HepG2 (cell line): ENCODE results near the gene OR10V1. TPM values are rescaled to one million over a fixed set of nuclear protein-coding genes. Genes with fewer than 3 reads are reported as not detected.

Source experiments
- ATAC-seq: fragments of 200-7000 bp; cut with Tn5 transposase; 3 replicates; pipeline ENCODE4 v1.9.1; 2020; ENCODE audit warnings: mild to moderate bottlenecking, moderate library complexity
- BruUV-seq: library from RNA; stranded (reverse); fragments of 400-500 nt; replicated peaks from 2 replicates; lab custom pipeline; 2021; lab: Mats Ljungman, UMichigan
- CTCF ChIA-PET: fragments of 300-600 bp; formaldehyde crosslinking; extraction: SDS; loops from one replicate; lab custom pipeline; 2021; ENCODE audit warnings: low total read pairs, inconsistent platforms, low intra/inter-chr PET ratio; lab: Yijun Ruan, JAX
- POLR2A ChIA-PET: fragments of 350-600 bp; sonication (Branson Sonifier 250); formaldehyde crosslinking; loops from one replicate; lab custom pipeline; 2020; ENCODE audit warnings: antibody characterized with exemption, inconsistent platforms; lab: Yijun Ruan, JAX
- DNase-seq: peaks from one replicate; pipeline ENCODE4 v3.0.0-alpha.2; 2015; ENCODE audit warnings: low spot score
- FAIRE-seq: peaks from 3 replicates; lab custom pipeline; 2011; peaks lifted over from hg19 to GRCh38; lab: Jason Lieb, UNC
- H2AFZ ChIP-seq: one replicate; pipeline ENCODE4 v1.6.1; 2011; ENCODE audit warnings: low read length, inconsistent platforms
- H3K27ac ChIP-seq: fragments of 300-600 bp; 3 replicates; pipeline ENCODE4 v1.8.0; 2011; ENCODE audit warnings: mixed run types, mild to moderate bottlenecking, mixed read lengths, low read length, inconsistent platforms; ENCODE audit not compliant: insufficient read depth; ENCODE audit errors: extremely low read length
- H3K27me3 ChIP-seq, 2 experiments: fragments of 200-600 bp in 1 of 2; 2 replicates in 1 of 2; 3 replicates in 1 of 2; pipeline versions ENCODE4 v1.6.0 to v1.8.0; 2011; ENCODE audit warnings: low read length in 2 of 2, mild to moderate bottlenecking in 2 of 2, moderate library complexity in 2 of 2, inconsistent platforms in 1 of 2; ENCODE audit not compliant: insufficient read depth in 2 of 2, control insufficient read depth in 1 of 2
- H3K36me3 ChIP-seq, 2 experiments: fragments of 200-600 bp in 1 of 2; replicated peaks in 1 of 2; 2 replicates in 1 of 2; 3 replicates in 1 of 2; pipeline versions ENCODE4 v1.5.1 to v1.8.0; 2011; ENCODE audit warnings: low read length in 2 of 2, inconsistent platforms in 1 of 2; ENCODE audit not compliant: insufficient read depth in 2 of 2, control insufficient read depth in 1 of 2
- H3K4me1 ChIP-seq: 2 replicates; pipeline ENCODE4 v1.5.1; 2012; ENCODE audit warnings: low read length, inconsistent platforms; ENCODE audit not compliant: insufficient read depth
- H3K4me2 ChIP-seq: 2 replicates; pipeline ENCODE4 v1.6.0; 2011; ENCODE audit warnings: low read depth, low read length, inconsistent platforms
- H3K4me3 ChIP-seq, 3 experiments: fragments of 200-600 bp in 1 of 3; sonication (generic), shearing (Covaris generic) in 1 of 3; replicated peaks in 1 of 3; 2 replicates each; pipeline ENCODE4 v1.5.1; 2011 to 2016; ENCODE audit warnings: low read length in 3 of 3, inconsistent platforms in 2 of 3, low read depth in 2 of 3, mild to moderate bottlenecking in 2 of 3, control low read depth in 1 of 3, mixed read lengths in 1 of 3; ENCODE audit not compliant: insufficient read depth in 1 of 3
- H3K79me2 ChIP-seq: one replicate; pipeline ENCODE4 v1.6.1; 2011; ENCODE audit warnings: low read length, inconsistent platforms; ENCODE audit not compliant: insufficient read depth
- H3K9ac ChIP-seq: 2 replicates; pipeline ENCODE4 v1.6.0; 2011; ENCODE audit warnings: mild to moderate bottlenecking, low read depth, low read length, inconsistent platforms; ENCODE audit not compliant: insufficient read depth
- H3K9me3 ChIP-seq: 2 replicates; pipeline ENCODE4 v1.5.1; 2012; ENCODE audit warnings: mild to moderate bottlenecking, low read length
- H4K20me1 ChIP-seq: 2 replicates; pipeline ENCODE4 v1.6.0; 2011; ENCODE audit warnings: inconsistent platforms, mild to moderate bottlenecking, low read length, moderate library complexity; ENCODE audit not compliant: insufficient read depth
- POLR2A ChIP-seq, 2 experiments: IDR thresholded peaks; 2 replicates each; pipeline ENCODE4 v1.6.1; 2011; ENCODE audit warnings: low read depth in 2 of 2, low read length in 2 of 2, mild to moderate bottlenecking in 1 of 2, moderate library complexity in 1 of 2; ENCODE audit not compliant: insufficient read depth in 1 of 2
- ZNF256 ChIP-seq: sonication (generic); formaldehyde crosslinking; conservative IDR thresholded peaks from 2 replicates; pipeline ENCODE4 v1.4.0; 2020; ENCODE audit warnings: missing genetic modification reagents
- WGBS: methylation state at CpG from one replicate; pipeline ENCODE4 v1.1.6; 2017; ENCODE audit warnings: low lambda C conversion rate; 5-methylcytosine and 5-hydroxymethylcytosine counted together
- in situ Hi-C: cut with HindIII; loops from 2 replicates; pipeline ENCODE4 v1.10.0; 2017; ENCODE audit warnings: low pct_unique_long_range_greater_than_20kb; ENCODE audit not compliant: extremely low pct_ligation_motif_present
- intact Hi-C: fragments of 100-400 bp; cut with micrococcal nuclease; formaldehyde crosslinking; loops from one replicate; pipeline ENCODE4 v1.10.0; 2022; ENCODE audit not compliant: unreplicated experiment
- polyA plus RNA-seq, 8 experiments: library from polyadenylated mRNA; depleted of rRNA in 3 of 8; stranded (reverse) in 7 of 8; unstranded in 1 of 8; fragments of >200 nt; fragmentation: Illumina TruSeq in 4 of 8; extraction: Trizol in 4 of 8; gene quantifications; 2 replicates each; pipeline versions ENCODE4 v1.2.1 to v1.2.3, GENCODE V29; 2011 to 2016; ENCODE audit warnings: low read depth in 4 of 8, missing spikeins in 1 of 8, mixed read lengths in 1 of 8; ENCODE audit not compliant: insufficient read depth in 1 of 8
- total RNA-seq, 5 experiments: library from RNA; depleted of rRNA; stranded (reverse); fragments of >200 nt; fragmentation: Illumina TruSeq; extraction: Trizol; gene quantifications; 2 replicates each; pipeline ENCODE4 v1.2.3, GENCODE V29; 2016; ENCODE audit warnings: low read depth in 1 of 5
- TF ChIP-seq, protein P1 (sequence below): sonication (generic); formaldehyde crosslinking; IDR thresholded peaks from 2 replicates; pipeline ENCODE4 v1.4.0; 2020; ENCODE audit warnings: missing genetic modification reagents
- TF ChIP-seq, protein P2 (sequence below): sonication (generic); formaldehyde crosslinking; IDR thresholded peaks from 2 replicates; pipeline ENCODE4 v1.4.0; 2020; ENCODE audit warnings: mild to moderate bottlenecking, missing genetic modification reagents
- TF ChIP-seq, protein P3 (sequence below): sonication (generic); formaldehyde crosslinking; IDR thresholded peaks from 2 replicates; pipeline ENCODE4 v1.5.0; 2020; ENCODE audit warnings: mild to moderate bottlenecking, missing genetic modification reagents
- TF ChIP-seq, protein P4 (sequence below): sonication (generic); formaldehyde crosslinking; IDR thresholded peaks from 2 replicates; pipeline ENCODE4 v1.5.0; 2020; ENCODE audit warnings: mild to moderate bottlenecking, missing genetic modification reagents, moderate library complexity
- TF ChIP-seq, protein P5 (sequence below): sonication (generic); formaldehyde crosslinking; IDR thresholded peaks from 2 replicates; pipeline ENCODE4 v1.5.0; 2020; ENCODE audit warnings: mild to moderate bottlenecking, missing genetic modification reagents, borderline replicate concordance

Gene OR10V1
- total and polyA plus RNA-seq, 2 of the 13 experiments (the other 11 are each of a cell fraction or from before 2014, with no cell fraction given), result not detected

DNA sequence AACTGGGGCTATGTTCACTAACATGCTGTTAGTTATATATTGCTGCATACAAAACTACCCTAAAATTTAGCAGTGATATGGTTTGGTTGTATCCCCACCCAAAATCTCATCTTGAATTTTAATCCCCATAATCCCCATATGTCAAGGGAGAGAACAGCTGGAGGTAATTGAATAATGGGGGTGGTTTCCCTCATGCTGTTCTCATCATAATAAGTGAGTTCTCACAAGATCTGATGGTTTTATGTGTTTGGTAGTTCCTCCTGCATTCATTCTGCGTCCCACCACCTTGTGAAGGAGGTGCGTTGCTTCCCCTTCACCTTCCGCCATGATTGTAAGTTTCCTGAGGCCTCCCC, 34.9 kb downstream of the OR10V1 start:
- intact Hi-C loops (no loop called here), in situ Hi-C loops (loop anchor here (5.0 to 25.0 kb wide), 3 partner anchors 126 to 491 kb away; no protein-coding TSS in a partner anchor)
- no peak overlapping the region for H3K9ac ChIP-seq
- peaks cover 52% of the 10 kb centered on the region for H3K4me1 ChIP-seq
- H4K20me1 ChIP-seq, result no peaks in the 10 kb centered on the region
- no peak overlapping the region for H2AFZ ChIP-seq
- H3K27ac ChIP-seq, result no peak overlapping the region
- FAIRE-seq (no peak), ATAC-seq (no peak), DNase-seq (no peak)
- H3K36me3 ChIP-seq, result no peaks in the 10 kb centered on the region
- BruUV-seq, result no TSS peak
- no peak overlapping the region for H3K4me3 ChIP-seq
- no peaks in the 10 kb centered on the region for H3K9me3 ChIP-seq
- POLR2A ChIA-PET, result no interaction called here
- 47% methylated on average over 3 of the region's 3 CpGs for WGBS
- no peaks in the 10 kb centered on the region for H3K27me3 ChIP-seq
- CTCF ChIA-PET, result no interaction called here
- no peaks in the 10 kb centered on the region for H3K79me2 ChIP-seq
- H3K4me2 ChIP-seq, result no peak overlapping the region
- TF ChIP-seq, protein P1, sequence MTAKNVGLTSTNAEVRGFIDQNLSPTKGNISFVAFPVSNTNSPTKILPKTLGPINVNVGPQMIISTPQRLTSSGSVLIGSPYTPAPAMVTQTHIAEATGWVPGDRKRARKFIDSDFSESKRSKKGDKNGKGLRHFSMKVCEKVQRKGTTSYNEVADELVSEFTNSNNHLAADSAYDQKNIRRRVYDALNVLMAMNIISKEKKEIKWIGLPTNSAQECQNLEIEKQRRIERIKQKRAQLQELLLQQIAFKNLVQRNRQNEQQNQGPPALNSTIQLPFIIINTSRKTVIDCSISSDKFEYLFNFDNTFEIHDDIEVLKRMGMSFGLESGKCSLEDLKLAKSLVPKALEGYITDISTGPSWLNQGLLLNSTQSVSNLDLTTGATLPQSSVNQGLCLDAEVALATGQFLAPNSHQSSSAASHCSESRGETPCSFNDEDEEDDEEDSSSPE (CRISPR knock-in tag), result no peak
- TF ChIP-seq POLR2A (IDR thresholded peaks at IDR 0.05; ENCODE audit: insufficient read depth in 1 of 2, low read depth in 2 of 2, low read length in 2 of 2) (no peak), ZNF256 (CRISPR knock-in tag) (no peak)
- TF ChIP-seq, protein P2, sequence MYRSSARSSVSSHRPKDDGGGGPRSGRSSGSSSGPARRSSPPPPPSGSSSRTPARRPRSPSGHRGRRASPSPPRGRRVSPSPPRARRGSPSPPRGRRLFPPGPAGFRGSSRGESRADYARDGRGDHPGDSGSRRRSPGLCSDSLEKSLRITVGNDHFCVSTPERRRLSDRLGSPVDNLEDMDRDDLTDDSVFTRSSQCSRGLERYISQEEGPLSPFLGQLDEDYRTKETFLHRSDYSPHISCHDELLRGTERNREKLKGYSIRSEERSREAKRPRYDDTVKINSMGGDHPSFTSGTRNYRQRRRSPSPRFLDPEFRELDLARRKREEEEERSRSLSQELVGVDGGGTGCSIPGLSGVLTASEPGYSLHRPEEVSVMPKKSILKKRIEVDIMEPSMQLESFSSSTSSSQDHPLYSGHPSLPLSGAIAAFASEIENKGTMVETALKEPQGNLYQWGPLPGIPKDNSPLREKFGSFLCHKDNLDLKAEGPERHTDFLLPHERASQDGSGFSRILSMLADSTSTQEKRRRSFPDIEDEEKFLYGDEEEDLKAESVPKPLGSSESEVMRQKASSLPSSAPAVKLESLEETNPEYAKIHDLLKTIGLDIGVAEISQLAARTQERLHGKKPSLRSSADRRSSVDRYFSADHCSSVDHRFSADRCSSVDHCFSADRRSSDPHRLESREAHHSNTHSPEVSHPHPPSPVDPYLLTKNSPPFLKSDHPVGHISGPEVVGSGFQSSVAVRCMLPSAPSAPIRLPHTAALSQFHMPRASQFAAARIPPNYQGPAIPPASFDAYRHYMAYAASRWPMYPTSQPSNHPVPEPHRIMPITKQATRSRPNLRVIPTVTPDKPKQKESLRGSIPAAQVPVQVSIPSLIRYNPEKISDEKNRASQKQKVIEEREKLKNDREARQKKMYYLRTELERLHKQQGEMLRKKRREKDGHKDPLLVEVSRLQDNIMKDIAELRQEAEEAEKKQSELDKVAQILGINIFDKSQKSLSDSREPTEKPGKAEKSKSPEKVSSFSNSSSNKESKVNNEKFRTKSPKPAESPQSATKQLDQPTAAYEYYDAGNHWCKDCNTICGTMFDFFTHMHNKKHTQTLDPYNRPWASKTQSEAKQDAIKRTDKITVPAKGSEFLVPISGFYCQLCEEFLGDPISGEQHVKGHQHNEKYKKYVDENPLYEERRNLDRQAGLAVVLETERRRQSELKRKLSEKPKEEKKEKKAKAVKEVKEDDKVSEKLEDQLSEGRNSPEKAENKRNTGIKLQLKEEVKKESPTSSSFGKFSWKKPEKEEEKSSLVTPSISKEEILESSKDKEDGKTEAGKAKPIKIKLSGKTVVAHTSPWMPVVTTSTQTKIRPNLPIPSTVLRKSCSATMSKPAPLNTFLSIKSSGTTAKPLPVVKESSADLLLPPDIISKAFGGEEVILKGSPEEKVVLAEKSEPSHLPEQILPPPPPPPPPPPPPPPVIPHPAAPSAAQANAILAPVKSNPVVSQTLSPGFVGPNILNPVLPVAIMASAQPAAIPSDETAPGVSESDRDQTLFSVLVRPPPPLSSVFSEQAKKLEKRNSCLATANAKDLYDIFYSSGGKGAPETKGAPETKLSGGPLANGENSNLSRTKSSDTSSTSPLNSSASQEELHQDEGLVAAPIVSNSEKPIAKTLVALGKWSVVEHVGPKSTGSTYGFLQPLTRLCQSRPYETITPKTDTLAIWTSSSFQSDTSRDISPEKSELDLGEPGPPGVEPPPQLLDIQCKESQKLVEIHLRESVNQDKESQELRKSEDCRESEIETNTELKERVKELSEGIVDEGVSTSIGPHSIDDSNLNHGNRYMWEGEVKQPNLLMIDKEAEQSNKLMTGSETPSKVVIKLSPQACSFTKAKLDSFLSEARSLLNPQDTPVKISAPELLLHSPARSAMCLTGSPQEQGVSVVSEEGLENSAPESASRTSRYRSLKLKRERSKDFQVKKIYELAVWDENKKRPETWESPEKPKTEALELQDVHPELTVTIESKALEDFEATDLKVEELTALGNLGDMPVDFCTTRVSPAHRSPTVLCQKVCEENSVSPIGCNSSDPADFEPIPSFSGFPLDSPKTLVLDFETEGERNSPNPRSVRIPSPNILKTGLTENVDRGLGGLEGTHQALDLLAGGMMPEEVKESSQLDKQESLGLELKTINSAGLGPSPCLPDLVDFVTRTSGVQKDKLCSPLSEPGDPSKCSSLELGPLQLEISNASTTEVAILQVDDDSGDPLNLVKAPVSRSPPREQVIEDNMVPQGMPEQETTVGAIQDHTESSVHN, result no peak
- TF ChIP-seq, protein P3, sequence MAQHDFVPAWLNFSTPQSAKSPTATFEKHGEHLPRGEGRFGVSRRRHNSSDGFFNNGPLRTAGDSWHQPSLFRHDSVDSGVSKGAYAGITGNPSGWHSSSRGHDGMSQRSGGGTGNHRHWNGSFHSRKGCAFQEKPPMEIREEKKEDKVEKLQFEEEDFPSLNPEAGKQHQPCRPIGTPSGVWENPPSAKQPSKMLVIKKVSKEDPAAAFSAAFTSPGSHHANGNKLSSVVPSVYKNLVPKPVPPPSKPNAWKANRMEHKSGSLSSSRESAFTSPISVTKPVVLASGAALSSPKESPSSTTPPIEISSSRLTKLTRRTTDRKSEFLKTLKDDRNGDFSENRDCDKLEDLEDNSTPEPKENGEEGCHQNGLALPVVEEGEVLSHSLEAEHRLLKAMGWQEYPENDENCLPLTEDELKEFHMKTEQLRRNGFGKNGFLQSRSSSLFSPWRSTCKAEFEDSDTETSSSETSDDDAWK (CRISPR knock-in tag), result no peak
- TF ChIP-seq, protein P4, sequence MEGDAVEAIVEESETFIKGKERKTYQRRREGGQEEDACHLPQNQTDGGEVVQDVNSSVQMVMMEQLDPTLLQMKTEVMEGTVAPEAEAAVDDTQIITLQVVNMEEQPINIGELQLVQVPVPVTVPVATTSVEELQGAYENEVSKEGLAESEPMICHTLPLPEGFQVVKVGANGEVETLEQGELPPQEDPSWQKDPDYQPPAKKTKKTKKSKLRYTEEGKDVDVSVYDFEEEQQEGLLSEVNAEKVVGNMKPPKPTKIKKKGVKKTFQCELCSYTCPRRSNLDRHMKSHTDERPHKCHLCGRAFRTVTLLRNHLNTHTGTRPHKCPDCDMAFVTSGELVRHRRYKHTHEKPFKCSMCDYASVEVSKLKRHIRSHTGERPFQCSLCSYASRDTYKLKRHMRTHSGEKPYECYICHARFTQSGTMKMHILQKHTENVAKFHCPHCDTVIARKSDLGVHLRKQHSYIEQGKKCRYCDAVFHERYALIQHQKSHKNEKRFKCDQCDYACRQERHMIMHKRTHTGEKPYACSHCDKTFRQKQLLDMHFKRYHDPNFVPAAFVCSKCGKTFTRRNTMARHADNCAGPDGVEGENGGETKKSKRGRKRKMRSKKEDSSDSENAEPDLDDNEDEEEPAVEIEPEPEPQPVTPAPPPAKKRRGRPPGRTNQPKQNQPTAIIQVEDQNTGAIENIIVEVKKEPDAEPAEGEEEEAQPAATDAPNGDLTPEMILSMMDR (CRISPR knock-in tag), result no peak
- TF ChIP-seq, protein P5, sequence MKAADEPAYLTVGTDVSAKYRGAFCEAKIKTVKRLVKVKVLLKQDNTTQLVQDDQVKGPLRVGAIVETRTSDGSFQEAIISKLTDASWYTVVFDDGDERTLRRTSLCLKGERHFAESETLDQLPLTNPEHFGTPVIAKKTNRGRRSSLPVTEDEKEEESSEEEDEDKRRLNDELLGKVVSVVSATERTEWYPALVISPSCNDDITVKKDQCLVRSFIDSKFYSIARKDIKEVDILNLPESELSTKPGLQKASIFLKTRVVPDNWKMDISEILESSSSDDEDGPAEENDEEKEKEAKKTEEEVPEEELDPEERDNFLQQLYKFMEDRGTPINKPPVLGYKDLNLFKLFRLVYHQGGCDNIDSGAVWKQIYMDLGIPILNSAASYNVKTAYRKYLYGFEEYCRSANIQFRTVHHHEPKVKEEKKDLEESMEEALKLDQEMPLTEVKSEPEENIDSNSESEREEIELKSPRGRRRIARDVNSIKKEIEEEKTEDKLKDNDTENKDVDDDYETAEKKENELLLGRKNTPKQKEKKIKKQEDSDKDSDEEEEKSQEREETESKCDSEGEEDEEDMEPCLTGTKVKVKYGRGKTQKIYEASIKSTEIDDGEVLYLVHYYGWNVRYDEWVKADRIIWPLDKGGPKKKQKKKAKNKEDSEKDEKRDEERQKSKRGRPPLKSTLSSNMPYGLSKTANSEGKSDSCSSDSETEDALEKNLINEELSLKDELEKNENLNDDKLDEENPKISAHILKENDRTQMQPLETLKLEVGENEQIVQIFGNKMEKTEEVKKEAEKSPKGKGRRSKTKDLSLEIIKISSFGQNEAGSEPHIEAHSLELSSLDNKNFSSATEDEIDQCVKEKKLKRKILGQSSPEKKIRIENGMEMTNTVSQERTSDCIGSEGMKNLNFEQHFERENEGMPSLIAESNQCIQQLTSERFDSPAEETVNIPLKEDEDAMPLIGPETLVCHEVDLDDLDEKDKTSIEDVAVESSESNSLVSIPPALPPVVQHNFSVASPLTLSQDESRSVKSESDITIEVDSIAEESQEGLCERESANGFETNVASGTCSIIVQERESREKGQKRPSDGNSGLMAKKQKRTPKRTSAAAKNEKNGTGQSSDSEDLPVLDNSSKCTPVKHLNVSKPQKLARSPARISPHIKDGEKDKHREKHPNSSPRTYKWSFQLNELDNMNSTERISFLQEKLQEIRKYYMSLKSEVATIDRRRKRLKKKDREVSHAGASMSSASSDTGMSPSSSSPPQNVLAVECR (CRISPR knock-in tag), result no peak
